ENCODE results near the gene LYSMD2. TPM values are rescaled to one million over a fixed set of nuclear protein-coding genes. Genes with fewer than 3 reads are reported as not detected.

The LYSMD2 gene
- polyA plus RNA-seq, 1 donor from 2014 or later = 8.3 TPM

GRCh38 chr15:51775967-51776816 lies 38.7 kb upstream of the LYSMD2 start:
- Histone ChIP-seq H2AFZ (ENCODE audit: low read depth, low read length) (no peak overlapping the region), H3K79me2 (replicated peaks; ENCODE audit: insufficient read depth, low read length) (no peaks in the 10 kb centered on the region)
- no peak for TF ChIP-seq POLR2AphosphoS5 (IDR thresholded peaks at IDR 0.05)
- TF ChIP-seq REST (IDR thresholded peaks at IDR 0.05; ENCODE audit: borderline replicate concordance) = no peak
- no peak for TF ChIP-seq TAF1 (IDR thresholded peaks at IDR 0.05; ENCODE audit: low read depth)
- peak; percentile 68 for TF ChIP-seq RAD21 (conservative IDR thresholded peaks at IDR 0.05)
- TF ChIP-seq EZH2 (IDR thresholded peaks at IDR 0.05; ENCODE audit: borderline replicate concordance, insufficient read depth, low read length, poor library complexity, severe bottlenecking) = no peak
- peak; percentile 72 for TF ChIP-seq SMC3 (conservative IDR thresholded peaks at IDR 0.05; ENCODE audit: poor library complexity)
- TF ChIP-seq CTCF (IDR thresholded peaks at IDR 0.05; ENCODE audit: poor library complexity, severe bottlenecking) = peak; percentile 71

GRCh38 chr15:51774916-51775315 lies 37.5 kb upstream of the LYSMD2 start:
- Histone ChIP-seq H3K4me2 (ENCODE audit: low read length) (no peak overlapping the region), H3K9me3 (ENCODE audit: low read length) (no peaks in the 10 kb centered on the region), H3K27ac (ENCODE audit: low read length) (no peak overlapping the region), H2AFZ (ENCODE audit: low read depth, low read length) (no peak overlapping the region), H3K27me3 (ENCODE audit: insufficient read depth, low read depth, low read length) (no peaks in the 10 kb centered on the region), H4K20me1 (ENCODE audit: insufficient read depth) (no peaks in the 10 kb centered on the region), H3K36me3 (ENCODE audit: insufficient read depth, low read length) (no peaks in the 10 kb centered on the region), H3K79me2 (replicated peaks; ENCODE audit: insufficient read depth, low read length) (no peaks in the 10 kb centered on the region), H3K4me3 (ENCODE audit: low read length) (no peak overlapping the region), H3K9me2 (ENCODE audit: insufficient read depth, low read length) (no peaks in the 10 kb centered on the region), H3F3A (ENCODE audit: insufficient read depth, low read length, poor library complexity, severe bottlenecking) (no peaks in the 10 kb centered on the region), H3K9ac (ENCODE audit: low read length) (no peak overlapping the region)
- TF ChIP-seq EP300 (conservative IDR thresholded peaks at IDR 0.05; ENCODE audit: poor library complexity, severe bottlenecking) = no peak
- no peak for TF ChIP-seq REST (IDR thresholded peaks at IDR 0.05; ENCODE audit: borderline replicate concordance)
- no peak for TF ChIP-seq RAD21 (conservative IDR thresholded peaks at IDR 0.05)
- TF ChIP-seq TAF1 (IDR thresholded peaks at IDR 0.05; ENCODE audit: low read depth) = no peak
- TF ChIP-seq POLR2AphosphoS5 (IDR thresholded peaks at IDR 0.05) = no peak
- TF ChIP-seq EZH2 (IDR thresholded peaks at IDR 0.05; ENCODE audit: borderline replicate concordance, insufficient read depth, low read length, poor library complexity, severe bottlenecking) = no peak
- TF ChIP-seq MXI1 (conservative IDR thresholded peaks at IDR 0.05; ENCODE audit: poor library complexity, severe bottlenecking) = no peak
- no peak for TF ChIP-seq CTCF (IDR thresholded peaks at IDR 0.05; ENCODE audit: poor library complexity, severe bottlenecking)
- TF ChIP-seq SMC3 (conservative IDR thresholded peaks at IDR 0.05; ENCODE audit: poor library complexity) = no peak

More at GRCh38 chr15:51775967-51776816, 38.7 kb upstream of the LYSMD2 start:
- Histone ChIP-seq H3K27me3 (ENCODE audit: insufficient read depth, low read depth, low read length) (no peaks in the 10 kb centered on the region), H3K27ac (ENCODE audit: low read length) (no peak overlapping the region), H3K9me2 (ENCODE audit: insufficient read depth, low read length) (no peaks in the 10 kb centered on the region), H3K4me2 (ENCODE audit: low read length) (no peak overlapping the region), H3F3A (ENCODE audit: insufficient read depth, low read length, poor library complexity, severe bottlenecking) (no peaks in the 10 kb centered on the region), H3K4me3 (ENCODE audit: low read length) (no peak overlapping the region), H3K9ac (ENCODE audit: low read length) (no peak overlapping the region), H4K20me1 (ENCODE audit: insufficient read depth) (no peaks in the 10 kb centered on the region), H3K9me3 (ENCODE audit: low read length) (no peaks in the 10 kb centered on the region), H3K36me3 (ENCODE audit: insufficient read depth, low read length) (peaks cover 7% of the 10 kb centered on the region)
